HepG2 (cell line): ENCODE measurements around the gene VMO1. TPM values are rescaled to one million over a fixed set of nuclear protein-coding genes. Genes with fewer than 3 reads are reported as not detected.

ENCODE experiments used
- BRCA1 ChIP-seq: sonication (generic); formaldehyde crosslinking; IDR thresholded peaks from 2 replicates; pipeline ENCODE4 v1.4.0; 2020; ENCODE audit warnings: missing genetic modification reagents
- EP300 ChIP-seq, 3 experiments: sonication (generic) in 1 of 3; formaldehyde crosslinking in 1 of 3; IDR thresholded peaks; 2 replicates each; pipeline versions ENCODE4 v1.5.1 to v1.6.1; 2011 to 2020; ENCODE audit warnings: low read depth in 2 of 3, low read length in 2 of 3, borderline replicate concordance in 1 of 3, improper control_type of control experiment in 1 of 3, mild to moderate bottlenecking in 1 of 3, missing genetic modification reagents in 1 of 3, moderate library complexity in 1 of 3
- ETV5 ChIP-seq: IDR thresholded peaks from 2 replicates; pipeline ENCODE4 v1.6.1; 2018; ENCODE audit warnings: missing biosample characterization, missing genetic modification reagents, inconsistent platforms, borderline replicate concordance
- MEIS2 ChIP-seq: sonication (generic); formaldehyde crosslinking; IDR thresholded peaks from 2 replicates; pipeline ENCODE4 v1.9.0; 2021; ENCODE audit warnings: mild to moderate bottlenecking, missing genetic modification reagents
- SOX13 ChIP-seq, 3 experiments: fragments of 450-650 bp in 1 of 3; sonication (generic) in 1 of 3; formaldehyde crosslinking in 1 of 3; IDR thresholded peaks in 2 of 3; conservative IDR thresholded peaks in 1 of 3; 2 replicates each; pipeline versions ENCODE4 v1.5.0 to v1.6.1; 2016 to 2020; ENCODE audit warnings: antibody characterized with exemption in 1 of 3, mild to moderate bottlenecking in 1 of 3, missing compliant biosample characterization in 1 of 3, missing genetic modification reagents in 1 of 3, moderate library complexity in 1 of 3
- ZNF589 ChIP-seq: sonication (generic); formaldehyde crosslinking; conservative IDR thresholded peaks from 2 replicates; pipeline ENCODE4 v1.8.0; 2022; ENCODE audit warnings: mild to moderate bottlenecking, moderate library complexity, missing genetic modification reagents
- polyA plus RNA-seq, 8 experiments: library from polyadenylated mRNA; depleted of rRNA in 3 of 8; stranded (reverse) in 7 of 8; unstranded in 1 of 8; fragments of >200 nt; fragmentation: Illumina TruSeq in 4 of 8; extraction: Trizol in 4 of 8; gene quantifications; 2 replicates each; pipeline versions ENCODE4 v1.2.1 to v1.2.3, GENCODE V29; 2011 to 2016; ENCODE audit warnings: low read depth in 4 of 8, missing spikeins in 1 of 8, mixed read lengths in 1 of 8; ENCODE audit not compliant: insufficient read depth in 1 of 8
- total RNA-seq, 5 experiments: library from RNA; depleted of rRNA; stranded (reverse); fragments of >200 nt; fragmentation: Illumina TruSeq; extraction: Trizol; gene quantifications; 2 replicates each; pipeline ENCODE4 v1.2.3, GENCODE V29; 2016; ENCODE audit warnings: low read depth in 1 of 5
- TF ChIP-seq, protein P1 (sequence below): IDR thresholded peaks from 2 replicates; pipeline ENCODE4 v1.6.1; 2012; ENCODE audit warnings: inconsistent platforms
- TF ChIP-seq, protein P2 (sequence below): sonication (generic); formaldehyde crosslinking; conservative IDR thresholded peaks from 2 replicates; pipeline ENCODE4 v1.4.0; 2020; ENCODE audit warnings: mild to moderate bottlenecking, missing genetic modification reagents, moderate library complexity
- TF ChIP-seq, protein P3 (sequence below): sonication (generic); formaldehyde crosslinking; IDR thresholded peaks from 2 replicates; pipeline ENCODE4 v1.4.0; 2020; ENCODE audit warnings: missing genetic modification reagents, borderline replicate concordance
- TF ChIP-seq, protein P4 (sequence below): sonication (generic); formaldehyde crosslinking; IDR thresholded peaks from 2 replicates; pipeline ENCODE4 v1.5.0; 2020; ENCODE audit warnings: missing genetic modification reagents
- TF ChIP-seq, protein P5 (sequence below): sonication (generic); formaldehyde crosslinking; IDR thresholded peaks from 2 replicates; pipeline ENCODE4 v1.4.0; 2020; ENCODE audit warnings: mild to moderate bottlenecking, missing genetic modification reagents
- TF ChIP-seq, protein P6 (sequence below): sonication (generic); formaldehyde crosslinking; IDR thresholded peaks from 2 replicates; pipeline ENCODE4 v1.9.0; 2021; ENCODE audit warnings: missing genetic modification reagents, mild to moderate bottlenecking, borderline replicate concordance

VMO1 gene
- total and polyA plus RNA-seq, 2 of the 13 experiments (the other 11 are each of a cell fraction or from before 2014, with no cell fraction given), result not detected

DNA sequence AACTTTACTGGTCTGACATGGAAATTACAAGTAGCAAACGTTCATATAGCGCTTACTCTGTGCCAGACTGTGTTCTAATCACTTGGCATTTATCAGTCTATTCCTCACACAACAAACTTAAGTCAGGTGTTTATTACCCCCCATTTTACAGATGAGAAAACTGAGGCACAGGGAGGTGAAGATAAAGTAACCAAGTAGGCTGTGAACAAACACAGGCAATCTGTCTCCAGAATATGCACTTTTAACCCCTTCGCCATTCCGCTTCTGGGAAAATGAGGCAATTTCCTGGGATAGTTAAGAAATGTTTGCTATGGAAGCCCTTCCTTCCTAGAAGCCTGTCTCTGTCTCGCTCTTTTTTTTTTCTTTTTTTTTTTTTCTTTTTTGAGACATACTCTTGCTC is 34.2 kb downstream of the VMO1 start (continued):
- peak in 1 of 2 experiments; percentile 64; a peak in 1 of 4 replicates for TF ChIP-seq EP300 (IDR thresholded peaks at IDR 0.05; ENCODE audit: low read depth in 2 of 2, low read length in 2 of 2)
- TF ChIP-seq EP300 (CRISPR knock-in tag; IDR thresholded peaks at IDR 0.05; ENCODE audit: borderline replicate concordance), result no peak
- TF ChIP-seq MEIS2 (CRISPR knock-in tag), result no peak
- TF ChIP-seq, protein P1, sequence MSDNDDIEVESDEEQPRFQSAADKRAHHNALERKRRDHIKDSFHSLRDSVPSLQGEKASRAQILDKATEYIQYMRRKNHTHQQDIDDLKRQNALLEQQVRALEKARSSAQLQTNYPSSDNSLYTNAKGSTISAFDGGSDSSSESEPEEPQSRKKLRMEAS, result 0 out of 2 replicates have a peak, but pooled peaks have one; percentile 36
- TF ChIP-seq BRCA1, result no peak
- TF ChIP-seq SOX13 (IDR thresholded peaks at IDR 0.05), result no peak
- peak in 1 of 2 experiments; percentile 38; a peak in 1 of 4 replicates for TF ChIP-seq SOX13 (CRISPR knock-in tag; conservative IDR thresholded peaks at IDR 0.05 in 1 of 2, IDR thresholded peaks at IDR 0.05 in 1 of 2)
- TF ChIP-seq, protein P2, sequence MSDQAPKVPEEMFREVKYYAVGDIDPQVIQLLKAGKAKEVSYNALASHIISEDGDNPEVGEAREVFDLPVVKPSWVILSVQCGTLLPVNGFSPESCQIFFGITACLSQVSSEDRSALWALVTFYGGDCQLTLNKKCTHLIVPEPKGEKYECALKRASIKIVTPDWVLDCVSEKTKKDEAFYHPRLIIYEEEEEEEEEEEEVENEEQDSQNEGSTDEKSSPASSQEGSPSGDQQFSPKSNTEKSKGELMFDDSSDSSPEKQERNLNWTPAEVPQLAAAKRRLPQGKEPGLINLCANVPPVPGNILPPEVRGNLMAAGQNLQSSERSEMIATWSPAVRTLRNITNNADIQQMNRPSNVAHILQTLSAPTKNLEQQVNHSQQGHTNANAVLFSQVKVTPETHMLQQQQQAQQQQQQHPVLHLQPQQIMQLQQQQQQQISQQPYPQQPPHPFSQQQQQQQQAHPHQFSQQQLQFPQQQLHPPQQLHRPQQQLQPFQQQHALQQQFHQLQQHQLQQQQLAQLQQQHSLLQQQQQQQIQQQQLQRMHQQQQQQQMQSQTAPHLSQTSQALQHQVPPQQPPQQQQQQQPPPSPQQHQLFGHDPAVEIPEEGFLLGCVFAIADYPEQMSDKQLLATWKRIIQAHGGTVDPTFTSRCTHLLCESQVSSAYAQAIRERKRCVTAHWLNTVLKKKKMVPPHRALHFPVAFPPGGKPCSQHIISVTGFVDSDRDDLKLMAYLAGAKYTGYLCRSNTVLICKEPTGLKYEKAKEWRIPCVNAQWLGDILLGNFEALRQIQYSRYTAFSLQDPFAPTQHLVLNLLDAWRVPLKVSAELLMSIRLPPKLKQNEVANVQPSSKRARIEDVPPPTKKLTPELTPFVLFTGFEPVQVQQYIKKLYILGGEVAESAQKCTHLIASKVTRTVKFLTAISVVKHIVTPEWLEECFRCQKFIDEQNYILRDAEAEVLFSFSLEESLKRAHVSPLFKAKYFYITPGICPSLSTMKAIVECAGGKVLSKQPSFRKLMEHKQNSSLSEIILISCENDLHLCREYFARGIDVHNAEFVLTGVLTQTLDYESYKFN (CRISPR knock-in tag), result peak; percentile 23; the same call in 1 of the 2 replicates
- TF ChIP-seq, protein P3, sequence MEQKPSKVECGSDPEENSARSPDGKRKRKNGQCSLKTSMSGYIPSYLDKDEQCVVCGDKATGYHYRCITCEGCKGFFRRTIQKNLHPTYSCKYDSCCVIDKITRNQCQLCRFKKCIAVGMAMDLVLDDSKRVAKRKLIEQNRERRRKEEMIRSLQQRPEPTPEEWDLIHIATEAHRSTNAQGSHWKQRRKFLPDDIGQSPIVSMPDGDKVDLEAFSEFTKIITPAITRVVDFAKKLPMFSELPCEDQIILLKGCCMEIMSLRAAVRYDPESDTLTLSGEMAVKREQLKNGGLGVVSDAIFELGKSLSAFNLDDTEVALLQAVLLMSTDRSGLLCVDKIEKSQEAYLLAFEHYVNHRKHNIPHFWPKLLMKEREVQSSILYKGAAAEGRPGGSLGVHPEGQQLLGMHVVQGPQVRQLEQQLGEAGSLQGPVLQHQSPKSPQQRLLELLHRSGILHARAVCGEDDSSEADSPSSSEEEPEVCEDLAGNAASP (CRISPR knock-in tag), result no peak
- no peak for TF ChIP-seq ZNF589 (CRISPR knock-in tag)
- TF ChIP-seq, protein P4, sequence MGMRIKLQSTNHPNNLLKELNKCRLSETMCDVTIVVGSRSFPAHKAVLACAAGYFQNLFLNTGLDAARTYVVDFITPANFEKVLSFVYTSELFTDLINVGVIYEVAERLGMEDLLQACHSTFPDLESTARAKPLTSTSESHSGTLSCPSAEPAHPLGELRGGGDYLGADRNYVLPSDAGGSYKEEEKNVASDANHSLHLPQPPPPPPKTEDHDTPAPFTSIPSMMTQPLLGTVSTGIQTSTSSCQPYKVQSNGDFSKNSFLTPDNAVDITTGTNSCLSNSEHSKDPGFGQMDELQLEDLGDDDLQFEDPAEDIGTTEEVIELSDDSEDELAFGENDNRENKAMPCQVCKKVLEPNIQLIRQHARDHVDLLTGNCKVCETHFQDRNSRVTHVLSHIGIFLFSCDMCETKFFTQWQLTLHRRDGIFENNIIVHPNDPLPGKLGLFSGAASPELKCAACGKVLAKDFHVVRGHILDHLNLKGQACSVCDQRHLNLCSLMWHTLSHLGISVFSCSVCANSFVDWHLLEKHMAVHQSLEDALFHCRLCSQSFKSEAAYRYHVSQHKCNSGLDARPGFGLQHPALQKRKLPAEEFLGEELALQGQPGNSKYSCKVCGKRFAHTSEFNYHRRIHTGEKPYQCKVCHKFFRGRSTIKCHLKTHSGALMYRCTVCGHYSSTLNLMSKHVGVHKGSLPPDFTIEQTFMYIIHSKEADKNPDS, result no peak
- TF ChIP-seq, protein P5, sequence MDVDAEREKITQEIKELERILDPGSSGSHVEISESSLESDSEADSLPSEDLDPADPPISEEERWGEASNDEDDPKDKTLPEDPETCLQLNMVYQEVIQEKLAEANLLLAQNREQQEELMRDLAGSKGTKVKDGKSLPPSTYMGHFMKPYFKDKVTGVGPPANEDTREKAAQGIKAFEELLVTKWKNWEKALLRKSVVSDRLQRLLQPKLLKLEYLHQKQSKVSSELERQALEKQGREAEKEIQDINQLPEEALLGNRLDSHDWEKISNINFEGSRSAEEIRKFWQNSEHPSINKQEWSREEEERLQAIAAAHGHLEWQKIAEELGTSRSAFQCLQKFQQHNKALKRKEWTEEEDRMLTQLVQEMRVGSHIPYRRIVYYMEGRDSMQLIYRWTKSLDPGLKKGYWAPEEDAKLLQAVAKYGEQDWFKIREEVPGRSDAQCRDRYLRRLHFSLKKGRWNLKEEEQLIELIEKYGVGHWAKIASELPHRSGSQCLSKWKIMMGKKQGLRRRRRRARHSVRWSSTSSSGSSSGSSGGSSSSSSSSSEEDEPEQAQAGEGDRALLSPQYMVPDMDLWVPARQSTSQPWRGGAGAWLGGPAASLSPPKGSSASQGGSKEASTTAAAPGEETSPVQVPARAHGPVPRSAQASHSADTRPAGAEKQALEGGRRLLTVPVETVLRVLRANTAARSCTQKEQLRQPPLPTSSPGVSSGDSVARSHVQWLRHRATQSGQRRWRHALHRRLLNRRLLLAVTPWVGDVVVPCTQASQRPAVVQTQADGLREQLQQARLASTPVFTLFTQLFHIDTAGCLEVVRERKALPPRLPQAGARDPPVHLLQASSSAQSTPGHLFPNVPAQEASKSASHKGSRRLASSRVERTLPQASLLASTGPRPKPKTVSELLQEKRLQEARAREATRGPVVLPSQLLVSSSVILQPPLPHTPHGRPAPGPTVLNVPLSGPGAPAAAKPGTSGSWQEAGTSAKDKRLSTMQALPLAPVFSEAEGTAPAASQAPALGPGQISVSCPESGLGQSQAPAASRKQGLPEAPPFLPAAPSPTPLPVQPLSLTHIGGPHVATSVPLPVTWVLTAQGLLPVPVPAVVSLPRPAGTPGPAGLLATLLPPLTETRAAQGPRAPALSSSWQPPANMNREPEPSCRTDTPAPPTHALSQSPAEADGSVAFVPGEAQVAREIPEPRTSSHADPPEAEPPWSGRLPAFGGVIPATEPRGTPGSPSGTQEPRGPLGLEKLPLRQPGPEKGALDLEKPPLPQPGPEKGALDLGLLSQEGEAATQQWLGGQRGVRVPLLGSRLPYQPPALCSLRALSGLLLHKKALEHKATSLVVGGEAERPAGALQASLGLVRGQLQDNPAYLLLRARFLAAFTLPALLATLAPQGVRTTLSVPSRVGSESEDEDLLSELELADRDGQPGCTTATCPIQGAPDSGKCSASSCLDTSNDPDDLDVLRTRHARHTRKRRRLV (CRISPR knock-in tag), result no peak
- TF ChIP-seq, protein P6, sequence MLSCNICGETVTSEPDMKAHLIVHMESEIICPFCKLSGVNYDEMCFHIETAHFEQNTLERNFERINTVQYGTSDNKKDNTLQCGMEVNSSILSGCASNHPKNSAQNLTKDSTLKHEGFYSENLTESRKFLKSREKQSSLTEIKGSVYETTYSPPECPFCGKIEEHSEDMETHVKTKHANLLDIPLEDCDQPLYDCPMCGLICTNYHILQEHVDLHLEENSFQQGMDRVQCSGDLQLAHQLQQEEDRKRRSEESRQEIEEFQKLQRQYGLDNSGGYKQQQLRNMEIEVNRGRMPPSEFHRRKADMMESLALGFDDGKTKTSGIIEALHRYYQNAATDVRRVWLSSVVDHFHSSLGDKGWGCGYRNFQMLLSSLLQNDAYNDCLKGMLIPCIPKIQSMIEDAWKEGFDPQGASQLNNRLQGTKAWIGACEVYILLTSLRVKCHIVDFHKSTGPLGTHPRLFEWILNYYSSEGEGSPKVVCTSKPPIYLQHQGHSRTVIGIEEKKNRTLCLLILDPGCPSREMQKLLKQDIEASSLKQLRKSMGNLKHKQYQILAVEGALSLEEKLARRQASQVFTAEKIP (CRISPR knock-in tag), result no peak
- peak; percentile 64; the same call in 1 of the 2 replicates for TF ChIP-seq ETV5
